GM18519 (cell line): ENCODE results near the gene SHC4.
"Not testable (repeated sequence)": the region's sequence is repeated elsewhere in the genome, so short reads cannot be mapped to it uniquely, and the experiment has no call there.

Source experiments
- ATAC-seq: cut with Tn5 transposase; IDR thresholded peaks from one replicate; pipeline ENCODE4 v1.9.1; 2021; ENCODE audit warnings: mild to moderate bottlenecking, moderate library complexity; ENCODE audit not compliant: unreplicated experiment, low FRiP score

Gene SHC4

GRCh38 chr15:48928877-48929538 is 34.7 kb downstream of the SHC4 start:
- ATAC-seq, result no peak

- ATAC-seq, result no peak
These were observed 38.0 kb downstream of the SHC4 start for GRCh38 chr15:48925714-48926223.

- no peak for ATAC-seq
These were observed 39.0 kb downstream of the SHC4 start for GRCh38 chr15:48924528-48925393.

GRCh38 chr15:48922046-48922445 is 41.7 kb downstream of the SHC4 start:
- no peak for ATAC-seq

- ATAC-seq, result no peak
These were observed 47.0 kb downstream of the SHC4 start for GRCh38 chr15:48916721-48917120.

GRCh38 chr15:48915861-48916260 is 47.9 kb downstream of the SHC4 start:
- ATAC-seq, result no peak

GRCh38 chr15:48914717-48915116 is 49.0 kb downstream of the SHC4 start:
- ATAC-seq, result no peak

GRCh38 chr15:48913141-48913540 is 50.6 kb downstream of the SHC4 start:
- ATAC-seq, result no peak

- ATAC-seq, result not testable (repeated sequence)
These were observed 53.2 kb downstream of the SHC4 start for GRCh38 chr15:48910554-48910953.

GRCh38 chr15:48909313-48909712 is 54.4 kb downstream of the SHC4 start:
- not testable (repeated sequence) for ATAC-seq

- ATAC-seq, result no peak
These were observed 57.9 kb downstream of the SHC4 start for GRCh38 chr15:48905847-48906246.

- ATAC-seq, result no peak
These were observed 58.5 kb downstream of the SHC4 start for GRCh38 chr15:48905216-48905615.

GRCh38 chr15:48904758-48905157 is 59.0 kb downstream of the SHC4 start:
- ATAC-seq, result no peak

- no peak for ATAC-seq
These were observed 63.9 kb downstream of the SHC4 start for GRCh38 chr15:48899793-48900192.

GRCh38 chr15:48898446-48898845 is 65.3 kb downstream of the SHC4 start:
- no peak for ATAC-seq

- ATAC-seq, result no peak
These were observed 65.7 kb downstream of the SHC4 start for GRCh38 chr15:48898032-48898431.

- ATAC-seq, result no peak
These were observed 66.6 kb downstream of the SHC4 start for GRCh38 chr15:48896869-48897814.

GRCh38 chr15:48893311-48893710 is 70.4 kb downstream of the SHC4 start:
- ATAC-seq, result no peak

GRCh38 chr15:48891232-48891765 is 72.4 kb downstream of the SHC4 start:
- no peak for ATAC-seq

- ATAC-seq, result no peak
These were observed 73.2 kb downstream of the SHC4 start for GRCh38 chr15:48890375-48890972.
